HepG2 (cell line): ENCODE measurements around the gene PHACTR3. TPM values are rescaled to one million over a fixed set of nuclear protein-coding genes. Genes with fewer than 3 reads are reported as not detected.

Source experiments
- CBFB ChIP-seq: sonication (generic); formaldehyde crosslinking; IDR thresholded peaks from 2 replicates; pipeline ENCODE4 v1.4.0; 2020; ENCODE audit warnings: missing genetic modification reagents
- E2F2 ChIP-seq: sonication (generic); formaldehyde crosslinking; IDR thresholded peaks from 2 replicates; pipeline ENCODE4 v1.4.0; 2020; ENCODE audit warnings: missing genetic modification reagents, borderline replicate concordance
- MAFK ChIP-seq, 2 experiments: IDR thresholded peaks in 1 of 2; conservative IDR thresholded peaks in 1 of 2; 2 replicates each; pipeline ENCODE4 v1.6.1; 2011; ENCODE audit warnings: improper control_type of control experiment in 2 of 2, low read length in 2 of 2
- MIER2 ChIP-seq: IDR thresholded peaks from 2 replicates; pipeline ENCODE4 v1.6.1; 2016; ENCODE audit warnings: missing biosample characterization, missing genetic modification reagents
- MIER3 ChIP-seq: IDR thresholded peaks from 2 replicates; pipeline ENCODE4 v1.6.1; 2016; ENCODE audit warnings: missing compliant biosample characterization, borderline replicate concordance
- MXI1 ChIP-seq: IDR thresholded peaks from 3 replicates; pipeline ENCODE4 v1.6.1; 2012; ENCODE audit warnings: low read depth, low read length, inconsistent platforms, borderline replicate concordance
- NFYC ChIP-seq: IDR thresholded peaks from 2 replicates; pipeline ENCODE4 v1.6.1; 2016; ENCODE audit warnings: missing genetic modification reagents, missing compliant biosample characterization
- PATZ1 ChIP-seq: sonication (generic); formaldehyde crosslinking; IDR thresholded peaks from 2 replicates; pipeline ENCODE4 v1.4.0; 2020; ENCODE audit warnings: missing genetic modification reagents
- RARA ChIP-seq: IDR thresholded peaks from 2 replicates; pipeline ENCODE4 v1.6.1; 2016; ENCODE audit warnings: missing genetic modification reagents, missing compliant biosample characterization
- SOX6 ChIP-seq, 2 experiments: fragments of 450-650 bp in 1 of 2; sonication (generic) in 1 of 2; formaldehyde crosslinking in 1 of 2; IDR thresholded peaks; 2 replicates each; pipeline versions ENCODE4 v1.4.0 to v1.6.1; 2017 to 2020; ENCODE audit warnings: antibody characterized with exemption in 1 of 2, mild to moderate bottlenecking in 1 of 2, missing genetic modification reagents in 1 of 2
- TFAP4 ChIP-seq: sonication (generic); IDR thresholded peaks from 2 replicates; pipeline ENCODE4 v1.6.1; 2016; ENCODE audit warnings: low read depth, borderline replicate concordance
- TFDP1 ChIP-seq: IDR thresholded peaks from 2 replicates; pipeline ENCODE4 v1.6.1; 2016; ENCODE audit warnings: missing compliant biosample characterization, missing genetic modification reagents, borderline replicate concordance
- TFDP2 ChIP-seq: sonication (generic); formaldehyde crosslinking; IDR thresholded peaks from 2 replicates; pipeline ENCODE4 v1.4.0; 2020; ENCODE audit warnings: missing genetic modification reagents
- THAP9 ChIP-seq: sonication (generic); formaldehyde crosslinking; IDR thresholded peaks from 2 replicates; pipeline ENCODE4; 2020; ENCODE audit warnings: missing genetic modification reagents, mild to moderate bottlenecking, borderline replicate concordance
- U2AF2 ChIP-seq: fragments of 200-400 bp; formaldehyde crosslinking; IDR thresholded peaks from 2 replicates; pipeline ENCODE4 v1.6.1; 2017; ENCODE audit warnings: low read depth, mild to moderate bottlenecking, low read length
- ZBTB38 ChIP-seq: sonication (generic); formaldehyde crosslinking; IDR thresholded peaks from 2 replicates; pipeline ENCODE4 v1.5.1; 2020; ENCODE audit warnings: mild to moderate bottlenecking, missing genetic modification reagents
- ZNF292 ChIP-seq: sonication (generic); formaldehyde crosslinking; IDR thresholded peaks from 2 replicates; pipeline ENCODE4 v1.8.1; 2022; ENCODE audit warnings: mild to moderate bottlenecking, low read depth, missing genetic modification reagents, borderline replicate concordance
- ZNF552 ChIP-seq: sonication (generic); formaldehyde crosslinking; IDR thresholded peaks from 2 replicates; pipeline ENCODE4 v1.9.0; 2022; ENCODE audit warnings: missing genetic modification reagents, mild to moderate bottlenecking, borderline replicate concordance
- polyA plus RNA-seq, 8 experiments: library from polyadenylated mRNA; depleted of rRNA in 3 of 8; stranded (reverse) in 7 of 8; unstranded in 1 of 8; fragments of >200 nt; fragmentation: Illumina TruSeq in 4 of 8; extraction: Trizol in 4 of 8; gene quantifications; 2 replicates each; pipeline versions ENCODE4 v1.2.1 to v1.2.3, GENCODE V29; 2011 to 2016; ENCODE audit warnings: low read depth in 4 of 8, missing spikeins in 1 of 8, mixed read lengths in 1 of 8; ENCODE audit not compliant: insufficient read depth in 1 of 8
- total RNA-seq, 5 experiments: library from RNA; depleted of rRNA; stranded (reverse); fragments of >200 nt; fragmentation: Illumina TruSeq; extraction: Trizol; gene quantifications; 2 replicates each; pipeline ENCODE4 v1.2.3, GENCODE V29; 2016; ENCODE audit warnings: low read depth in 1 of 5

Gene PHACTR3
- total and polyA plus RNA-seq, 2 of the 13 experiments (the other 11 are each of a cell fraction or from before 2014, with no cell fraction given): not detected

- TF ChIP-seq E2F2 (CRISPR knock-in tag) (0 out of 2 replicates have a peak, but pooled peaks have one; percentile 43), RARA (CRISPR knock-in tag) (peak; percentile 69), SOX6 (IDR thresholded peaks at IDR 0.05) (no peak), SOX6 (CRISPR knock-in tag; IDR thresholded peaks at IDR 0.05) (no peak), TFAP4 (peak; percentile 29; the same call in 1 of the 2 replicates), PATZ1 (CRISPR knock-in tag) (0 out of 2 replicates have a peak, but pooled peaks have one; percentile 21), MIER2 (0 out of 2 replicates have a peak, but pooled peaks have one; percentile 24), NFYC (CRISPR knock-in tag) (no peak), ZBTB38 (CRISPR knock-in tag) (no peak), THAP9 (CRISPR knock-in tag) (no peak), ZNF552 (CRISPR knock-in tag) (no peak), MIER3 (CRISPR knock-in tag) (peak; percentile 40; the same call in 1 of the 2 replicates), TFDP2 (CRISPR knock-in tag) (peak; percentile 36; the same call in 1 of the 2 replicates), TFDP1 (peak; percentile 17; the same call in 1 of the 2 replicates), CBFB (CRISPR knock-in tag) (no peak), MAFK (conservative IDR thresholded peaks at IDR 0.05 in 1 of 2, IDR thresholded peaks at IDR 0.05 in 1 of 2; ENCODE audit: low read length in 2 of 2) (no peak), U2AF2 (no peak), MXI1 (0 out of 3 replicates have a peak, but pooled peaks have one; percentile 24), ZNF292 (CRISPR knock-in tag) (no peak)
Observed at GRCh38 chr20:59598625-59599310, 5.6 kb upstream of the PHACTR3 start (continued).
